Parathyroid adenoma (tissue), 2 donors: ENCODE measurements around the gene EEFSEC.
A peak's percentile ranks its signal among the peaks of the same experiment; 100 is the strongest.
"Not testable (repeated sequence)": the region's sequence is repeated elsewhere in the genome, so short reads cannot be mapped to it uniquely, and the experiment has no call there.

Experiments
- H2AFZ ChIP-seq: fragments of 300-600 bp; sonication (generic); one replicate; pipeline ENCODE4 v1.7.0; 2017; ENCODE audit warnings: antibody characterized with exemption, mild to moderate bottlenecking
- H3K27ac ChIP-seq: fragments of 300-600 bp; sonication (generic); one replicate; pipeline ENCODE4 v1.7.0; 2017
- H3K27me3 ChIP-seq: fragments of 300-600 bp; sonication (generic); one replicate; pipeline ENCODE4 v1.7.0; 2017; ENCODE audit warnings: low read length; ENCODE audit not compliant: control insufficient read depth, insufficient read depth
- H3K36me3 ChIP-seq: fragments of 300-600 bp; sonication (generic); one replicate; pipeline ENCODE4 v1.7.0; 2017; ENCODE audit warnings: low read length; ENCODE audit not compliant: control insufficient read depth, insufficient read depth
- H3K4me1 ChIP-seq: fragments of 300-600 bp; sonication (generic); one replicate; pipeline ENCODE4 v1.7.0; 2017; ENCODE audit warnings: control low read depth
- H3K4me2 ChIP-seq: fragments of 300-600 bp; sonication (generic); one replicate; pipeline ENCODE4 v1.7.0; 2017; ENCODE audit warnings: low read length
- H3K4me3 ChIP-seq: fragments of 300-600 bp; sonication (generic); one replicate; pipeline ENCODE4 v1.7.0; 2017; ENCODE audit warnings: low read depth, low read length
- H3K79me2 ChIP-seq: fragments of 300-600 bp; sonication (generic); one replicate; pipeline ENCODE4 v1.7.0; 2017; ENCODE audit warnings: control low read depth
- H3K9ac ChIP-seq: fragments of 300-600 bp; sonication (generic); one replicate; pipeline ENCODE4 v1.7.0; 2017; ENCODE audit warnings: mild to moderate bottlenecking
- H3K9me3 ChIP-seq: fragments of 300-600 bp; sonication (generic); one replicate; pipeline ENCODE4 v1.7.0; 2017; ENCODE audit warnings: low read length; ENCODE audit not compliant: control insufficient read depth
- CTCF ChIP-seq: fragments of 300-600 bp; sonication (generic); IDR thresholded peaks from one replicate; pipeline ENCODE4 v1.7.0; 2017; ENCODE audit warnings: antibody characterized with exemption, mild to moderate bottlenecking
- donor health status: primary hyperparathyroidism.

The EEFSEC gene

DNA sequence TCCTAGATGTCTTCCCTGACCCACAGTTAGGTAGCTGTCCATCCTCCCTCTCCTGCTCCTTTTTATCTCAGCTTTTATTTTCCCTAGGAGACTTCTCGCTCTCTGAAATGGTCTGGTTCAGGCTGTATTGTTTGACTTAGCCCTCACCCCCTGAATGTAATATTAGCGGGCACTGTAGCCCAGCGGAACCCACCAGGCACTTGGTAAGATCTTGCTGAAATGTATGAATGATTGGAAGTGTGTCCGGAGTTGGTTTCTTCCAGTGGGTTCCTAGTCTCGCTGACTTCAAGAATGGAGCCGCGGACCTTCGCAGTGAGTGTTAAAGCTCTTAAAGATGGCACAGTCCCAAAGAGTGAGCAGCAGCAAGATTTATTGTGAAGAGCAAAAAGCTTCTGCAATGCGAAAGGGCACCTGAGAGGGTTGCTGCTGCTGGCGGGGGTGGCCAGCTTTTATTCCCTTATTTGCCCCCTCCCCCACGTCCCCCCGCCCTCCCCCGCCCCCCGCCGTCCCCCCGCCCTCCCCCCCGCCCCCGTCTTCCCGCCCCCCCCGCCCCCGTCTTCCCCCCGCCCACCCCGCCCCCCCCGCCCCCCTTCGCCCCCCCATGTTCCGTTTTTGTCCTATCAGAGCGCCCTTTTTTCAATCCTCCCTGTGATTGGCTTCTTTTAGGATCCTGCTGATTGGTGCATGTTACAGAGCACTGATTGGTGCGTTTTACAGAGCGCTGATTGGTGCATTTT, 694 bp upstream of the EEFSEC start:
- Histone ChIP-seq H3K79me2 (peaks cover 7% of the 10 kb centered on the region), H3K9me3 (no peaks in the 10 kb centered on the region), H3K27ac (peak overlapping the region; percentile 88), H3K27me3 (no peaks in the 10 kb centered on the region), H2AFZ (peak overlapping the region; percentile 98), H3K36me3 (no peaks in the 10 kb centered on the region), H3K4me1 (peaks cover 5% of the 10 kb centered on the region), H3K9ac (no peak overlapping the region), H3K4me2 (peak overlapping the region; percentile 72), H3K4me3 (peak overlapping the region; percentile 58)
- TF ChIP-seq CTCF = no peak

DNA sequence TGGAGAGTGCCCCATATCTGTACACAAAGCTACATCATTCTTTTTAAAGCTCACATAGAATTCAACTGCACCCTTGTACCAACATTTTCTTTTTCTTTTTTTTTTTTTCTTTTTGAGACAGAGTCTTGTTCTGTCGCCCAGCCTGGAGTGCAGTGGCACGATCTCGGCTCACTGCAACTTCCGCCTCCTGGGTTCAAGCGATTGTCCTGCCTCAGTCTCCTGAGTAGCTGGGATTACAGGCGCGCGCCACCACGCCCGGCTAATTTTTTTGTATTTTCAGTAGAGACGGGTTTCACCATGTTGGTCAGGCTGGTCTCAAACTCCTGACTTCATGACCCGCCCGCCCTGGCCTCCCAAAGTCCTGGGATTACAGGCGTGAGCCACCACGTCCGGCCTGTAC, 1.1 kb downstream of the EEFSEC start:
- Histone ChIP-seq H3K27ac (peak overlapping the region; percentile 88), H3K4me3 (peak overlapping the region; percentile 58), H3K4me2 (peak overlapping the region; percentile 79), H2AFZ (peak overlapping the region; percentile 98)
- H3K9ac ChIP-seq, H3K27me3 ChIP-seq, H3K36me3 ChIP-seq, H3K9me3 ChIP-seq, H3K79me2 ChIP-seq, H3K4me1 ChIP-seq: not testable (repeated sequence)

GRCh38 chr3:128155616-128156360, 2.5 kb downstream of the EEFSEC start:
- Histone ChIP-seq H3K27ac (no peak overlapping the region), H2AFZ (no peak overlapping the region), H3K4me3 (no peak overlapping the region), H3K4me1 (peaks cover 5% of the 10 kb centered on the region), H3K9me3 (no peaks in the 10 kb centered on the region), H3K79me2 (peaks cover 22% of the 10 kb centered on the region), H3K9ac (no peak overlapping the region), H3K27me3 (no peaks in the 10 kb centered on the region), H3K4me2 (no peak overlapping the region), H3K36me3 (no peaks in the 10 kb centered on the region)
- TF ChIP-seq CTCF = no peak

- no peak overlapping the region for H3K9ac ChIP-seq
- H3K4me2 ChIP-seq = no peak overlapping the region
- H3K79me2 ChIP-seq = peaks cover 52% of the 10 kb centered on the region
- H3K4me1 ChIP-seq = no peaks in the 10 kb centered on the region
- H3K36me3 ChIP-seq = no peaks in the 10 kb centered on the region
- TF ChIP-seq CTCF = no peak
- H3K27ac ChIP-seq = no peak overlapping the region
- H3K9me3 ChIP-seq = no peaks in the 10 kb centered on the region
- no peak overlapping the region for H3K4me3 ChIP-seq
- H2AFZ ChIP-seq = no peak overlapping the region
- H3K27me3 ChIP-seq = no peaks in the 10 kb centered on the region
Observed at GRCh38 chr3:128160661-128161060, 7.4 kb downstream of the EEFSEC start.

- H3K79me2 ChIP-seq = peaks cover 55% of the 10 kb centered on the region
- H3K4me2 ChIP-seq = no peak overlapping the region
- no peaks in the 10 kb centered on the region for H3K9me3 ChIP-seq
- H3K4me1 ChIP-seq = no peaks in the 10 kb centered on the region
- no peak overlapping the region for H3K4me3 ChIP-seq
- no peak overlapping the region for H3K9ac ChIP-seq
- no peak for TF ChIP-seq CTCF
- no peak overlapping the region for H3K27ac ChIP-seq
- H2AFZ ChIP-seq = no peak overlapping the region
- H3K27me3 ChIP-seq = no peaks in the 10 kb centered on the region
- no peaks in the 10 kb centered on the region for H3K36me3 ChIP-seq
Observed at GRCh38 chr3:128163432-128163831, 10.2 kb downstream of the EEFSEC start.
